ENCODE measurements around the gene MYCBP.

The MYCBP gene

DNA sequence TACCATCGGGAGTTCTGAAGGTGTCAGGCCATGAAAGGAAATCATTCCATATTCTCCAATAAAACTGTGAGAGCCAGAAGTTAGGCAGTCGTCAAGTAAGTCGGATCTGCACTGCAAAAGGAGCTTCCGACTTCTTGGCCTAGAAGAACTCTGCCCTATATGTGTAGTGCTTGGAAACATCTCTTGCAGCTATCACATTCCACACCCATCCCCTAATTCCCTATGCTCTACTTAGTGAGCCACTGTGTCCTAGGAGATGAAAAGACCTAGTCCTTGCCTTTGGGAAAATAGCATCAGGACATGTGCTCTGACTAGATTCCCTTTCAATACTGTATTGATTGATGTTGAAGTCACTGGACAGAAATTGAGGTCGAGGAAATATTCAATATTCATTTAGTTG lies 16.4 kb upstream of the MYCBP start:
- no peak for DNase-seq (ENCODE audit: extremely low read depth, low read depth)
- no peak for TF ChIP-seq CTCF (IDR thresholded peaks at IDR 0.05; ENCODE audit: low read depth, low read length, missing control alignments)
- H3K4me3 ChIP-seq (replicated peaks; ENCODE audit: low read depth, low read length), result no peak overlapping the region

GRCh38 chr1:38888423-38889333 lies 15.5 kb upstream of the MYCBP start:
- no peak overlapping the region for H3K4me3 ChIP-seq (replicated peaks; ENCODE audit: low read depth, low read length)
- no peak for TF ChIP-seq CTCF (IDR thresholded peaks at IDR 0.05; ENCODE audit: low read depth, low read length, missing control alignments)
- DNase-seq (ENCODE audit: extremely low read depth, low read depth), result no peak

- TF ChIP-seq CTCF (IDR thresholded peaks at IDR 0.05; ENCODE audit: low read depth, low read length, missing control alignments), result no peak
- H3K4me3 ChIP-seq (replicated peaks; ENCODE audit: low read depth, low read length), result no peak overlapping the region
- no peak for DNase-seq (ENCODE audit: extremely low read depth, low read depth)
These were observed 11.9 kb upstream of the MYCBP start for GRCh38 chr1:38885092-38885491.

GRCh38 chr1:38881487-38881886 lies 8.3 kb upstream of the MYCBP start, which contains the start of gene GJA9:
GJA9 (minus strand) TSS chr1:38881587; CDS start chr1:38876098, 5,489 bp downstream.
- no peak for TF ChIP-seq CTCF (IDR thresholded peaks at IDR 0.05; ENCODE audit: low read depth, low read length, missing control alignments)

DNA sequence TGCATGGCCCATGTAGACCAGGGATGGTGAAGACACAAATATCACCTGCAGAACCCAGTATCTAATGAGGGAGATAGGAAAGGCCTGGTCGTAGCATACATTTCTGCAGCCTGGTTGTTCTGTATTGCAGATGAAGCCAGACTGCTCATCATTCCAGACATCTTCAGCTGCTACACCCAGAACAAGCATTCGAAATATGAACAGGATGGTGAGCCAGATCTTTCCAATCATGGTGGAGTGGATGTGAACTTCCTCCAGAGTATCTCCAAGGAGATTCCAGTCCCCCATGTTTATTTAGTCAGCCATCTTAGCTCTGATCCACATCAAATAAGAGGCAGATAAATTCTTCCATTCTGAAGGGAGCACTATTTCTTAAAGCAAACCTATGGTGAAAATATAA lies 2.7 kb upstream of the MYCBP start:
- TF ChIP-seq CTCF (IDR thresholded peaks at IDR 0.05; ENCODE audit: low read depth, low read length, missing control alignments), result no peak
- DNase-seq (ENCODE audit: extremely low read depth, low read depth), result no peak
- H3K4me3 ChIP-seq (replicated peaks; ENCODE audit: low read depth, low read length), result no peak overlapping the region

More at GRCh38 chr1:38881487-38881886, 8.3 kb upstream of the MYCBP start, which contains the start of gene GJA9:
- no peak for DNase-seq (ENCODE audit: extremely low read depth, low read depth)
- H3K4me3 ChIP-seq (replicated peaks; ENCODE audit: low read depth, low read length), result no peak within 1 kb of the TSS

- H3K4me3 ChIP-seq (replicated peaks; ENCODE audit: low read depth, low read length), result peak overlapping the region; percentile 93
- DNase-seq (ENCODE audit: extremely low read depth, low read depth), result no peak
- no peak for TF ChIP-seq CTCF (IDR thresholded peaks at IDR 0.05; ENCODE audit: low read depth, low read length, missing control alignments)
These were observed 634 bp downstream of the MYCBP start for GRCh38 chr1:38872401-38873026.

All from HFF-Myc (cell line).